ENCODE results near the gene LTO1. TPM values are rescaled to one million over a fixed set of nuclear protein-coding genes. Genes with fewer than 3 reads are reported as not detected.
A peak's percentile ranks its signal among the peaks of the same experiment; 100 is the strongest.

Gene LTO1
- total and polyA plus RNA-seq, 2 of the 13 experiments (the other 11 are each of a cell fraction or from before 2014, with no cell fraction given), result 11.8 to 15.0 TPM

GRCh38 chr11:69635195-69635594 is 40.0 kb downstream of the LTO1 start:
- no peak overlapping the region for H2AFZ ChIP-seq (ENCODE audit: low read length)
- WGBS (ENCODE audit: low lambda C conversion rate), result 43% methylated on average over 6 of the region's 6 CpGs
- no peaks in the 10 kb centered on the region for H3K9me3 ChIP-seq (ENCODE audit: low read length)
- H3K36me3 ChIP-seq (replicated peaks in 1 of 2; ENCODE audit: control insufficient read depth in 1 of 2, insufficient read depth in 2 of 2, low read length in 2 of 2), result no peaks in the 10 kb centered on the region
- H3K4me1 ChIP-seq (ENCODE audit: insufficient read depth, low read length), result peaks cover 10% of the 10 kb centered on the region
- H3K27ac ChIP-seq (ENCODE audit: extremely low read length, insufficient read depth, low read length), result no peak overlapping the region
- H3K4me3 ChIP-seq (replicated peaks in 1 of 3; ENCODE audit: insufficient read depth in 1 of 3, low read depth in 2 of 3, low read length in 3 of 3), result no peak overlapping the region
- in situ Hi-C loops (cut with HindIII; ENCODE audit: extremely low pct_ligation_motif_present, low pct_unique_long_range_greater_than_20kb) (loop anchor here (25.0 kb wide), 1 partner anchor 198 kb away; no protein-coding TSS in a partner anchor), intact Hi-C loops (cut with micrococcal nuclease; ENCODE audit: unreplicated experiment) (loop anchor here (5.0 kb wide), 1 partner anchor 58 kb away; no protein-coding TSS in a partner anchor)
- no peak overlapping the region for H3K4me2 ChIP-seq (ENCODE audit: low read depth, low read length)
- no peak overlapping the region for H3K9ac ChIP-seq (ENCODE audit: insufficient read depth, low read depth, low read length)
- H3K79me2 ChIP-seq (ENCODE audit: insufficient read depth, low read length), result no peaks in the 10 kb centered on the region
- DNase-seq (ENCODE audit: low spot score), result no peak
- H4K20me1 ChIP-seq (ENCODE audit: insufficient read depth, low read length), result no peaks in the 10 kb centered on the region
- no TSS peak for BruUV-seq (replicated peaks)
- FAIRE-seq, result no peak
- TF ChIP-seq ELF1 (CRISPR knock-in tag; IDR thresholded peaks at IDR 0.05), result no peak
- H3K27me3 ChIP-seq (ENCODE audit: control insufficient read depth in 1 of 2, insufficient read depth in 2 of 2, low read length in 2 of 2), result peaks cover 0 to 15% of the 10 kb centered on the region in 2 experiments; a peak in 3 of 5 replicates
- CTCF ChIA-PET (ENCODE audit: low intra/inter-chr PET ratio, low total read pairs), result no interaction called here
- no peak for ATAC-seq
- POLR2A ChIA-PET, result no interaction called here

- DNase-seq (ENCODE audit: low spot score), result no peak
- peaks cover 10% of the 10 kb centered on the region for H3K4me1 ChIP-seq (ENCODE audit: insufficient read depth, low read length)
- H3K79me2 ChIP-seq (ENCODE audit: insufficient read depth, low read length), result no peaks in the 10 kb centered on the region
- H3K27me3 ChIP-seq (ENCODE audit: control insufficient read depth in 1 of 2, insufficient read depth in 2 of 2, low read length in 2 of 2), result peaks cover 0 to 12% of the 10 kb centered on the region in 2 experiments; a peak in 3 of 5 replicates
- no peak overlapping the region for H3K9ac ChIP-seq (ENCODE audit: insufficient read depth, low read depth, low read length)
- no peak overlapping the region for H2AFZ ChIP-seq (ENCODE audit: low read length)
- no TSS peak for BruUV-seq (replicated peaks)
- intact Hi-C loops (cut with micrococcal nuclease; ENCODE audit: unreplicated experiment), result no loop called here
- ATAC-seq, result peak; percentile 18; the same call in 1 of the 3 replicates
- H4K20me1 ChIP-seq (ENCODE audit: insufficient read depth, low read length), result no peaks in the 10 kb centered on the region
- H3K9me3 ChIP-seq (ENCODE audit: low read length), result no peaks in the 10 kb centered on the region
- H3K4me2 ChIP-seq (ENCODE audit: low read depth, low read length), result no peak overlapping the region
- no peaks in the 10 kb centered on the region for H3K36me3 ChIP-seq (replicated peaks in 1 of 2; ENCODE audit: control insufficient read depth in 1 of 2, insufficient read depth in 2 of 2, low read length in 2 of 2)
- POLR2A ChIA-PET, result no interaction called here
- in situ Hi-C loops (cut with HindIII; ENCODE audit: extremely low pct_ligation_motif_present, low pct_unique_long_range_greater_than_20kb), result loop anchor here (25.0 kb wide), 1 partner anchor 197 kb away; no protein-coding TSS in a partner anchor
- no peak overlapping the region for H3K27ac ChIP-seq (ENCODE audit: extremely low read length, insufficient read depth, low read length)
- no peak overlapping the region for H3K4me3 ChIP-seq (replicated peaks in 1 of 3; ENCODE audit: insufficient read depth in 1 of 3, low read depth in 2 of 3, low read length in 3 of 3)
- 0% methylated on average over 6 of the region's 7 CpGs for WGBS (ENCODE audit: low lambda C conversion rate)
- FAIRE-seq, result no peak
- CTCF ChIA-PET (ENCODE audit: low intra/inter-chr PET ratio, low total read pairs), result no interaction called here
- 0 out of 2 replicates have a peak, but pooled peaks have one; percentile 20 for TF ChIP-seq TFE3 (CRISPR knock-in tag; IDR thresholded peaks at IDR 0.05)
- TF ChIP-seq HCFC1 (IDR thresholded peaks at IDR 0.05; ENCODE audit: low read depth, low read length), result no peak
- TF ChIP-seq ZNF34 (CRISPR knock-in tag; IDR thresholded peaks at IDR 0.05; ENCODE audit: borderline replicate concordance), result no peak
- no peak for TF ChIP-seq DNMT3B (CRISPR knock-in tag; conservative IDR thresholded peaks at IDR 0.05)
- no peak for TF ChIP-seq ZNF484 (CRISPR knock-in tag; IDR thresholded peaks at IDR 0.05; ENCODE audit: borderline replicate concordance, low read depth)
- TF ChIP-seq ZBTB44 (CRISPR knock-in tag; IDR thresholded peaks at IDR 0.05), result no peak
- TF ChIP-seq ZNF687 (CRISPR knock-in tag; IDR thresholded peaks at IDR 0.05), result peak; percentile 23; the same call in 1 of the 2 replicates
- no peak for TF ChIP-seq DMAP1 (CRISPR knock-in tag; IDR thresholded peaks at IDR 0.05)
- TF ChIP-seq MAX (IDR thresholded peaks at IDR 0.05), result 0 out of 2 replicates have a peak, but pooled peaks have one; percentile 22
- TF ChIP-seq CEBPG (CRISPR knock-in tag; IDR thresholded peaks at IDR 0.05), result no peak
- TF ChIP-seq ZNF724P (CRISPR knock-in tag; IDR thresholded peaks at IDR 0.05; ENCODE audit: borderline replicate concordance), result no peak
Observed at GRCh38 chr11:69634590-69634989, 40.6 kb downstream of the LTO1 start.

Measured in HepG2 (cell line).